NCI-H1417 (cell line): ENCODE results near the gene AZIN2.
"Not testable (repeated sequence)": the region's sequence is repeated elsewhere in the genome, so short reads cannot be mapped to it uniquely, and the experiment has no call there.

Source experiments
- DNase-seq, 3 experiments: peaks; one replicate each; lab custom pipeline; 2025; lab: John Stamatoyannopoulos, UW

AZIN2 gene

DNA sequence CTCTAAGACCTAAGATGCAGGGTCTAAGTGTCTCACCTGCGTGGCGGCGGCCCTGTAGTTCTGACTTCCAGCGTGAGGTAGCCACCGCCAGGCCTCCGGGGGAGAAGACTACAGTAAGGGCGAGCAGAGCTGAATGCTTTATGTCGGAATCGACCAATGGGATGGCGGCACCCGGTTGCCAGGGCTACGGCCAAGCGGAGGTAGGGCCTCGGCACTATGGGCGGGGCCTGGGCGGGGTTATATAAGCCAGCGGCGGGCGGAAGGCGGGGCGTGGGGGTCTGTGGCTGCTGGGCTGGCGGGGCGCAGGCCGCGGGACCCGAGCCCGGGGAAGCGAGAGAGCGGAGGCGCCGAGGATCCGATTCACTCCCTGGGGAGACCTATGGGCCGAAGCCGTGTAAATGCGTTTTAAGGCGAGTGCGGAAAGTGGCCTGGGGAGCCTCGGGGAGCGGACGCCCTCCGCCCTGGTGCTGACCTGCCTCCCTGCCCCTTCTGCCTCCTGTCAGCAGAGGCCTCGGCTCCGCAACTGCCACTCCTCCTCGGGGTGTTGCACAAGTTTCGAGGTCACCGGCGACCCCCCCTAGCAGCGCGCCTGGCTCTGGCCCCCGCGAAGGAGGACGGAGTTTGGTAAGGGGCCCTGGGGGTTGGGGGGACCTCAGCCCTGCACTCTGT, at the start of gene AZIN2:
AZIN2 (plus strand) TSS at position 269 of the 669 bp plus-strand sequence. CDS start 1,097 bp downstream, outside the sequence.
- DNase-seq = peak; percentile 92 to 97 (median 92)

DNA sequence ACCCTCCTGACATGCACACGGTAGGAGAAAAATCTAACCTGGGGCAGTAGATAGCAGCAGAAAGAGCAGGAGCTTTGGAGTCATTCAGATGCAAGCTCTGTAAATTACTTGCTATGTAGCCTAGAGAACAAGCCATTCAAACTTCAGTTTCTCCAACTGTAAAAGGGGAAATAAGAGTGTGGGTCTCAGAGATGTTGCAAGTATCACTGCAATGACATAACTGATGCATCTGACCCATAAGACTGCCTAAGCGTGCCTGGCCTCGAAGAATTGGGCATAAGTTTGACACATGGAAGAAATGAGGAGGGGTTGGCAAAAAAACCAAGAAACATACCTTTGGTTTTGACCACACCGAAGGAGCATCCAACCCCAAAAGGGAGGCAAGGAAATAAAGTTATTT, 49.4 kb upstream of the AZIN2 start:
- no peak for DNase-seq

DNA sequence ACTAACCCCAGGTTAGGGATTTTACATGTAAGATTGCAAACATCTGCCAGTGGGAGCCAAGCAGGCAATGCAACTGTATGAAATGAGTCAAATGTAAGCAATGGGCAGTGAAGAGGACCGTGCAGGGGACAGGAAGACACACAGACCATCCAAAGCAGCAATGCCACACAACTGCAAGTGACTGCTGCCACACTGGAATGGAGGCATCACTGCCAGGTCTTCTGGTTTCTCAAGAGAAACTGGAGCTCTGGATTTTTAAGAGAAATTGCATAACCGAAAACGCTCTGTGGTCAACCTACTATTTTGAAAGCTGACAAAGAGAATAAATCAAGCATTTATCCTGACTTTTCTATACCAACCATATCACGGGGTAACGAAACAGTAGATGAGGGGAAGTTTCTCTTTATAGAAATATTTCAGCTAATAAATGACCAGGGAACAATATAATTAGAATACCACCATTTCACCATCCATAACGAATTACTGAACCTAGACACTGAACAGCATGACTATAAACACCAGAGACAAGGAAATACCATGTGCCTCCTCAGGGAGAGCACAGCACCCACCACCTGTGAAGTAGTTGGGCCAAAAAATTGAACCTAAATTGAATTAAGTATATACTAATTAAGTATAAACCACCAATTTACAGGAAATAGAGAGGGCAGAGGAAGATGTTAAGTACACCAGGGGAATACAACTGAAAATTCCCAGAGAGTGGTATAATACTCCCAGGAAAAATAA, 48.7 kb upstream of the AZIN2 start:
- no peak for DNase-seq

- peak; percentile 15 to 61 (median 31) for DNase-seq
These were observed 44.9 kb upstream of the AZIN2 start for GRCh38 chr1:33036051-33036525.

GRCh38 chr1:33036526-33037503, 44.1 kb upstream of the AZIN2 start, which contains the start of gene AK2:
AK2 (minus strand) TSS chr1:33036883; CDS start chr1:33036828, 55 bp downstream.
- DNase-seq = peak; percentile 95 to 99 (median 96)

- no peak for DNase-seq
These were observed 41.1 kb upstream of the AZIN2 start for GRCh38 chr1:33039840-33040239.

DNA sequence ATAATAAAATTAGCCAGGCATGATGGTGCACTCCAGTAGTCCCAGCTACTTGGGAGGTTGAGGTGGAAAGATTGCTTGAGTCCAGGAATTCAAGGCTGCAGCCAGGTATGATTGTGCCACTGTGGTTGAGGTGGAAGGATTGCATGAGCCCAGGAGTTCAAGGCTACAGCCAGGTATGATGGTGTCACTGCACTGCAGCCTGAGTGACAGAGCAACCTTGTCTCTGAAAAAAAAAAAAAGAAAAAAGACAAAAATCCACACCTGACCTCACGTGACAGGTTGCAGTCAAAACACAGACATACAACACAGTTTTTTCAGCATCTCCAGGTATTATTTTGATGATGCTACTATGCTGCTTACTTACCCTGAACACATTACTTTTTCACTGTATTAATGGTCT, 39.9 kb upstream of the AZIN2 start:
- no peak for DNase-seq

DNA sequence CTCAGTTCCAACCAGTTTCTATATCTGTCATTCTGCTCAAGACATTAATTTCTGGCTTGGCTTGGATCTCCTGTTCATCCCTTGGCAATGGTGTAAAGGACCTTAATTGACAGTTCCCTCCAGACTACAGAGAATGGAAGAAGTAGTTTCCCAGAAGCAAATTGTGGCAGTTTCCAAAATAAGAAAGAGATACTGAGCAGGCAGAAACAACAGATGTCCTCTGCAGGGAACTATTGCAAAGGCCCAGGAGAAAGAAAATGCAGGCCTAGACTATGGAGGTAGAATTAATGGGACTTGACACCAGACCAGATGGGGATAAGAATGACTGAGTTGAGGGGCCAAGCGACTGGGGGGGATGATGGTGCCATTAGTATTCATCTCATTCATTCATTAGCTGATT, 38.1 kb upstream of the AZIN2 start:
- DNase-seq = no peak

GRCh38 chr1:33043267-33044092, 37.5 kb upstream of the AZIN2 start:
- no peak for DNase-seq

DNA sequence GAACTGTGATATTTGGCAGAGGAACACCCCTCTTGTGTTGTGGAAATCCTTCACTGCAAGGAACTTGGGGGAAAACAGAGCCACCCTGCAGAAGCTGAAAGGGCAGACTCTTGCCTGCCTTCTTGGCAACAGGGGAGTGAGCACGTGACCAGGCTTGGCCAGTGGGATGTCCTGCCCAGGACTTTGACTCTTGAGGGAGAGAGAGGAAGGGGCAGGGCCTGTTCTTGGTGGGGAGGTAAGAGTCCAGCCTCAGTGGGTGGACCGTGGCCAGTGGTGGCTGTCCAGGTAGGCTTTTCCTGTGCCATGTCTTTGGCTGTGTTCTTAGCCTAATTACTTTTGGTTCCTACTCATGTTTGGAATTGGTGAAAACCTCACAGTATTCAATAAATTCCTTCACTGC, 35.7 kb upstream of the AZIN2 start:
- no peak for DNase-seq

DNA sequence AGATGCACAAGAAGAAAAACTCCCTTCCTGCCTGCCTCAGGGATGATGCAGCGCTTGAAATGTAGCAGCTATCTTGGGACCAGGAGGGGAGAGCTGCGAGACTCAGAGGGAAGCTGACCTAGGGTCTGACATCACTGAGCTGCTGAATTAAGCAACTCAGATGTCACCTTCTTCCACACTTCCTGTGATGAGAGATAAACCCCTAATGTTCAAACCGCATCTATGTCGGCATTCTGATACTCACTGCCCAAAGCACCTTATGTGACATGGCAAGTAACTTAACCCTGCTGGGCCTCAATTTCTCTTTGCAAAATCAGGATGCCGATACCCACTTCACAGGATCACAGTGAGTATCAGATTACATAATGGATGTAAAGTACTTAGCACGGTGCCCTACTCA, 35.1 kb upstream of the AZIN2 start:
- peak in 1 of 3 experiments; percentile 1 for DNase-seq

GRCh38 chr1:33046234-33046633, 34.7 kb upstream of the AZIN2 start:
- DNase-seq = not testable (repeated sequence)

- no peak for DNase-seq
These were observed 33.7 kb upstream of the AZIN2 start for GRCh38 chr1:33047290-33047689.

DNA sequence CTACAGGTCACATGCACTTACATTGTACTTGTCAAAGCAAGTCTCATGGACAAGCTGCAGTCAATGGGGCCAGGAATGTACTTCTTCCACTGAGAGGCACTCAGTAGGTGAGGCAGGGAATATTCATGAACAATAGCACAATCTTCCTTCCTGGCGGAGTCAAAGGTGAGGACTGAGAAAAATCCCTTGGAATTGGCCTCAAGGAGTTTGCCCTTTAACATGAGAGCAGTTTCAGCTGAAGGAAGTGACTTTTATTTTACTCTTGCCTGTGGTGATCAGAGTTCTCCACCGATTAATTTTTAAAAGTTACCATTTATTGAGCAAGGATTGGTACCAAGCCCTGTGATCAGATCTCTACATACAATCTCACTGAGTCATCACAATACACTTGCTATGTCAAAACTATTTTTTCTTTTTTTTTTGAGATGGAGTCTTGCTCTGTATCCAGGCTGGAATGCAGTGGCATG, 33.1 kb upstream of the AZIN2 start:
- no peak for DNase-seq

DNA sequence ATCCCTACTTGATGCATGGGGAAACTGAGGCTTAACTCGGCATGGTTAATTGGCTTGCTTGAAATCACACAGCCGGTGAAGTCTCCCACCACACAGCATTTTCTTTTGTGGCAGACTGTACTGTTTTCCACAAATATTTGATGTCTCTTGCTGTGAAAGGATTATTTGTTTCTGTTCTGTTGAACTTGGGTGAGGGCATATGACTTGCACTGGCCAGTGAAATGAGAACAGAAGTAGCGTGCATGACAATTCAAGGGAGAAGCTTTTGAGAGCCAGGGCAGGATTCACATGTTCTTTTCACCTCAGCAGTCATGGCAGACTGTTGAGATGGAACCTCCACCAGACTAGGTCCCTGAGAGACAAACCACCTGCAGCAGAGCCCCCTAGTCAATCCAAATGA, 32.5 kb upstream of the AZIN2 start:
- DNase-seq = no peak

DNA sequence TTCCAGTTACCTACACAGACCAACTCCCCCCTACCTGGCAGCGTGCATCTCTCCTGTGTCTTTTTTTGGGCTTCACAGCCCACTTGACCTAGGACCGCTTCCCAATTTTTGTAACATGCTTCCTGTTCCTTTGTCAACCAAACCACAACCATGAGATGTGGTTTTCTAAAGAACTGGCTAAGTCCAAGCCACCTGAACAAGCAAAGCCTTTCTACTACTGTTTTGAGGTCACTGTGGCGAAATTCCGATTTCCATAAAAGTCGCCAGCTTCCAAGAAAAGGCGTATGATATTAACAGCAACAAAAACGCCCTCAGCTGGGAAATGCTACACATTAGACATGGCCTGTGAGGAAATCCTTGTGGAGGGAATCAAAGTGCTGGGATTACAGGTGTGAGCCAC, 31.6 kb upstream of the AZIN2 start:
- no peak for DNase-seq

- DNase-seq = no peak
These were observed 30.5 kb upstream of the AZIN2 start for GRCh38 chr1:33050221-33051076.

DNA sequence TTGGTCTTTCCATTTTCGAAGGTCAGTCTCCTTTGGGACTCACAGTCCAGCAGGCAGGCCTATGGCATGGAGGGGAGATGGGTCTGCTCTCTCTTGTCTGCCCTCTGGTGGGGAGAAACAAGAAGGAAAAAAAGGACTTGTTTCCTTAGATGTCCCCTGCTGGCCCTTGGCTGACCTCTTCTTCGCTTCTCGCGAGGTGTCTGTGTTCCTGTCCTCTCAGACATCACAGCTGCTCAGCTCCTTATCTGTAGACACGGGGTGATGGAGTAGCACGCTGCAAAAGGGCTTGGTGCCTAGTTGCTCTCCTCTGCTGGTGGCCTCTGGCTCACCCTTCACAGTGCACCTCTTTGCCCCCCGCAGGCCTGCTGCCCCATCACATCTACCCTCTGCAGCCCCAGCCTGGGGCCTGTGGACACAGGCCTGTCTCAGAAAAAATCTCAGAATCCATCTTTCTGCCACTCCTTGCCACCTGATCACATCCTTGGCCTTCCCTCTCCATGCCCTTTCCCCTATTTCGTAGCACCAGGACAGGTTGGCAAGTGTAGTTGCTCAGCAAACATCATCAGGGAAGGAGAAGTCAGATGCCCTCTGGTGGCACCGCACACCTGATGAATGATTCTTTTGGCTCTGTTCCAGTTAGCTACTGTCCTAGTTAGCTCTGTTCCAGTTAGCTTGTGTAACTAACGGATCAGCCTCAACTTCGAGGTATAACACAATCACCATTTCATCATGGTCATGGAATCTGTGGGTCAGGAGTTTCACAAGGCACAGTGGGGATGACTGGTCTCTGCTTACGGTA, 25.5 kb upstream of the AZIN2 start:
- DNase-seq = peak; percentile 17 to 81 (median 23)

- peak in 1 of 3 experiments; percentile 2 for DNase-seq
These were observed 24.5 kb upstream of the AZIN2 start for GRCh38 chr1:33056426-33056825.
